NOMO-1 (cell line): Measurements from ENCODE around the gene HPS4.

Experiments
- DNase-seq, 2 experiments: peaks; one replicate each; lab custom pipeline; 2025; ENCODE audit not compliant: unreplicated experiment in 2 of 2; lab: John Stamatoyannopoulos, UW

HPS4 gene

GRCh38 chr22:26499188-26499703 lies 15.7 kb upstream of the HPS4 start:
- no peak for DNase-seq

- DNase-seq: no peak
Measured at GRCh38 chr22:26496456-26496855, 12.9 kb upstream of the HPS4 start.

GRCh38 chr22:26494506-26494905 lies 10.9 kb upstream of the HPS4 start:
- no peak for DNase-seq

GRCh38 chr22:26492220-26492619 lies 8.6 kb upstream of the HPS4 start:
- DNase-seq: no peak

- DNase-seq: no peak
Measured at GRCh38 chr22:26489447-26490036, 6.0 kb upstream of the HPS4 start.

GRCh38 chr22:26487996-26488395 lies 4.4 kb upstream of the HPS4 start:
- DNase-seq: no peak

GRCh38 chr22:26486394-26486793 lies 2.8 kb upstream of the HPS4 start:
- DNase-seq: no peak

- DNase-seq: no peak
Measured at GRCh38 chr22:26485806-26486390, 2.3 kb upstream of the HPS4 start.

GRCh38 chr22:26485013-26485412 lies 1.4 kb upstream of the HPS4 start:
- no peak for DNase-seq

GRCh38 chr22:26484360-26484706 lies 750 bp upstream of the HPS4 start:
- no peak for DNase-seq

GRCh38 chr22:26483043-26483438 lies 542 bp downstream of the HPS4 start:
- no peak for DNase-seq

- peak in 1 of 2 experiments; percentile 6 for DNase-seq
Measured at GRCh38 chr22:26482161-26482560, 1.4 kb downstream of the HPS4 start.

GRCh38 chr22:26481694-26482093 lies 1.9 kb downstream of the HPS4 start:
- DNase-seq: no peak

GRCh38 chr22:26481112-26481693 lies 2.4 kb downstream of the HPS4 start:
- DNase-seq: peak in 1 of 2 experiments; percentile 5

- DNase-seq: no peak
Measured at GRCh38 chr22:26480611-26480932, 3.0 kb downstream of the HPS4 start.

GRCh38 chr22:26479792-26480610 lies 3.6 kb downstream of the HPS4 start:
- DNase-seq: peak; percentile 22 to 74

GRCh38 chr22:26479043-26479791 lies 4.4 kb downstream of the HPS4 start:
- peak in 1 of 2 experiments; percentile 32 for DNase-seq

GRCh38 chr22:26477341-26477731 lies 6.2 kb downstream of the HPS4 start:
- DNase-seq: no peak

GRCh38 chr22:26476705-26477340 lies 6.8 kb downstream of the HPS4 start:
- peak; percentile 26 to 28 for DNase-seq

- peak in 1 of 2 experiments; percentile 21 for DNase-seq
Measured at GRCh38 chr22:26474682-26475081, 8.9 kb downstream of the HPS4 start.
